GM15510 (cell line): ENCODE measurements around the gene ADORA1.

Experiments
- POLR2A ChIP-seq: IDR thresholded peaks from 3 replicates; pipeline ENCODE4 v1.6.1; 2011; ENCODE audit warnings: borderline replicate concordance; ENCODE audit not compliant: insufficient read length; ENCODE audit errors: extremely low read depth

ADORA1 gene

DNA sequence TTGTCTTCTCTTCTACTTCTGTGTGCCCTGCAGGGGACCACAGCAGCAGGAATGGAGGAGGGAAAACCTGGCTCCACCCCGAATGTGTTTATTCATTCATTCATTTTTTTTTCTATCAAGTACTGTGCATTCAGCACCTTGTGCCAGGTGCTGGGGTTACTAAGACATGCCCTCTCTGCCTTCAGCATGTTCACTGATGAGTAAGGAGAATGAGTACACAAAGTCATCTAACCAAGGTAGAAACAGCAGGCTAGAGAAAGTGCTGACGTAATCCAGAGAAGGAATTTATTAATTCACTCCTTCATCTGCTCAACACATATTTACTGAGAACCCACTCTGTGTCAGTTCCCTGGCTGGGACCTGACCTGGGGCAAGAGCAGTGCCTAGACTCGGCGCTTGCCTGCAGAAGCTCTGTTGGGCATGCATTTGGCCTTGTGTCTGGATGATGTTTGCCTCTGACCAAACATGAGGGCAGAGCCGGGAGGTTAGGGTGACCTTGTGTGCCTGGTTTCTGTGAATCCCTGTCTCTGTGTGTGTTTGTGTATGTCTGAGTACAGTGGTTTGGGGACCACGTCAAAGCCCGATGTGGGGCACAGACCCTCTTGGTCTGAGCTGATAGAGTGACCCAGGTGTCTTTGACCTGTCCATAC, 38.4 kb upstream of the ADORA1 start:
- TF ChIP-seq POLR2A, result no peak

DNA sequence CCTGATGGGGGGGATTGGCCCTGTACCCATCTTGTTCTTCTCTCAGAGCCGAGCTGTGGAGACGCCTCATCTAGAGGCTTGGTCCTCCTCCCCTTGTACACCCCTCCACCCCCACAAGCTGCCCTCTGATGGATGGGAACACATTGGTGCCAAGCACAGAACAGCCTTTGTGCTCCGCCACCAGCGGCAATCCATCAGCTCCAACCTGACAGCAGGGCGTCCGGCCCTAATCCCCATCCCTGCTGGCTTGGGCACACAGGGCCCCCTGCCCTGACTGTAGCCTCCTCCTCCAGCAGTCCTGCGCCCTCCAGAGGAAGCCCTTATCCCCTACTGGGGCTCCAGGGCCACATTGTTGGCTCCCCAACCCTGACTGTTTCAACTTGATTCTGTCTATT, 37.9 kb upstream of the ADORA1 start:
- TF ChIP-seq POLR2A, result no peak

DNA sequence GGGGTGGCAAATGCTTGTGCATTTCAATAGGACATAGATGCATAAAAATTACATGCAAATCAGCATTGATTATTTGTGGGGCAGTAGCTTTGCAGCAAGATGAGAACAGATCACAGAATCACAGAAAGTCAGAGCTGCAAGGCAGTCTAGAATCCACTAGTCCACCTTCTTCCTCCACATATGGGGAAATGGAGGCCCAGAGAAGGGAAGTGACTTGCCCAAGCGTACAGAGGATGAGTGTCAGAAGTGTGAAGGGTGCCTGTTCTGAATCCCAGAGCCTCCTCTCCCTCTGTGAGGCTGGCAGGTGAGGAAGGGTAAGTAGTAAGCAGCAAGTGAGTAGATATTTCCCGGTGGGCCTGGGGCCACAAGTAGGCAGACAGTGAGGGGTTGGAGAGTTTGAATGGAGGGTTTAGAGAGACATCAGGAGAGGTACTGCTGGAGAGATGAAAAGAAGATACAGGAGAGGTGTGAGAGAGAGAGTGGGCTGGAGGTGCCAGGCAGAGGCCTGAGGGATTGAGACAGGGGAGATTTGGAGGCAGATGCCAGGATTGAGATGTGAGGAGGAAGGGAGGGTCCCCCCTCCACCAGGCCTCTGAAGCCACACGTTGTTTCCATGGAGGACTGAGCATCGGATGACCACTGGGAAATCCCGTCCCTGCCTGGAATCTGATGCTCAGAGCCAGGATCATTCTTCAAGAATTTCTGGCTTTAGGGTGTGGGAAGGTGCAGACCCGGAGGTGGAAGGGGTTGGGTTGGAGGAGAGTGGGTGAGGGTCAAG, 36.9 kb upstream of the ADORA1 start:
- no peak for TF ChIP-seq POLR2A

DNA sequence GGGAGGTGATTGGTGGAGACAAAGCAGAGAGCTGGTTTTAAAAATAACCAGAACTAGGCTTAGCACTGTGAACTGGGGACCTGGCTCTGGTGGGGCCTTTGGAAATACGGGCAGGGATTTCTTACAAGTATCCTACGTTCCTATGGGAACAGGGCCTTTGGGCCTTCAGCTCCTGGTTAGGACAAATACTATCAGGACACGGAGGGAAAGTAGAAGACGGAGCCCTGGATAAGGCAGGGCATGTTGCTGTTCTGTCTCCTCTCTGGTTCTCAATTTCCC, 36.4 kb upstream of the ADORA1 start:
- TF ChIP-seq POLR2A, result no peak

DNA sequence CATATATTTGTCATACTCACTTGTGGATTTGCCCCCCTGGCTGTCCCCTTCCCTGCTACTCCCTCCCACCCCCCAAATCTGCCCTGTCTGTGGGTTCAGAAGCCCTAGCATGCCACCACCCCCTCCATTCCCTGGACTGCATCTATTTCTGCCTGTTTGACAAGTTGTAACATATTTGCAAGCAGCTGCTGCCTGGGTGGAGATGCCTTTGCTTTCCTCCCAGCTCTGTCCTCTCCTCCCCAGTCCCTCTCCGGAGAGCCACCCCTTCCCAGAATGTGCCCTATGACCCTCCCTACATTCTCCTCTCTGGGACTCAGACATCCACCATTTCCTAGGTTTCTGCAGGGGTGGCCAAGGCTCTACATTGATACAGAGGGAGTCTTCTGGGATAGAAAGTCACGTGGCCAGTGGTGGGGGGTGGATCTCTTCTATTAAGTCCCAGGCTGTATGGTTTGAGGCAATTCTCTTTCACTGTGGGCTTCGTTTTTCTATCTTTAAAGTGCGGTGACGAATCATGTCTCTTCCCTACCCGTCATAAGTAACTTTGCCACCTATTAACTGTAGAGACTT, 35.7 kb upstream of the ADORA1 start:
- TF ChIP-seq POLR2A, result no peak

DNA sequence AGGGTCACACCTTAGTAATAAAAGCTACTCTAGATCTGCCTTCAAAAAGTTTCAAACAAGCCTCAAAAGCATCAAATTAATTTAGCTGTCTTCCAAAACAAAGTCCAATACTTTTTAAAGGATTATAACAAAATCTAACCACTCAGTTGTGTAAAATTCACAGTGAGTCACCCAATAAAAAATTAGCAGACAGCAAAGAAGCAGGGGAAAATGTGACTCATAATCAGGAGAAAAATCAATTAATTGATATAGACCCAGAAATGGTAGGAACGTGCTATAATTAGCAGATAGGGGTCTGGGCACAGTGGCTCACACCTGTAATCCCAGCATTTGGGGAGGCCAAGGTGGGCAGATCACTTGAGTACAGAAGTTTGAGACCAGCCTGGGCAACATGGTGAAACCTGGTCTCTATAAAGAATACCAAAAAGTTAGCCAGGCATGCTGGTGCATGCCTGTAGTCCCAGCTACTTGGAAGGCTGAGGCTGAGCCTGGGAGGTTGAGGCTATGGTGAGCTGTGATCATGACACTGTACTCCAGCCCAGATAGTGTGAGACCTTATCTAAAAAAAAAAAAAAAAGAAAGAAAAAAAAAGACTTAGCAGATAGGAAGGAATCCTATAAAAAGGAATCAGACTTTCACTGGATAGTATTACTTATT, 33.6 kb upstream of the ADORA1 start:
- no peak for TF ChIP-seq POLR2A

DNA sequence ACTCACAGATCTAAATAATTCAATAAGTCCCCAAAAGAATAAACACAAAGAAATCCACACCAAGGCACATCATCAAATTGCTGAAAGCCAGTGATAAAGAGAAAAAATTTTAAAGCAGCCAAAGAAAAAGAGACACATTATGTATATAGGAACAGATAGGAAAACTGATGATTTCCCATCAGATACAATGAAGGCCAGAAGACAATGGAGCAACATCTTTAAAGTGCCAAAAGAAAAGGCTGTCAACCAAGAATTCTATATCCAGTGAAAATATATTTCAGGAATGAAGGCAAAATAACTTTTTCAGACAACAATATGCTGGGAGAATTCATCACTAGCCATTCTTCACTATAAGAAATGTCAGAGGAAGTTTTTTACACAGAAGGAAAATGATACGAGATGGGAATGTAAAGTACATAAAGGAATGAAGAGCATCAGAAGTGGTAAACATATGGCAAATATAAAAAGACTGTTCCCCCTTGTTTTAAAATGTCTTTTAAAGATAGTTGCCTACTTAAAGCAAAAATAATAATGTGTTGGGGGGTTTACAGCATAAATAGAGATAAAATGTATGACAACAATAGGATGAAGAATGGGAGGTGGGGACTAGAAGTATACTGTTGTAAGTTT, 32.4 kb upstream of the ADORA1 start:
- TF ChIP-seq POLR2A, result no peak

DNA sequence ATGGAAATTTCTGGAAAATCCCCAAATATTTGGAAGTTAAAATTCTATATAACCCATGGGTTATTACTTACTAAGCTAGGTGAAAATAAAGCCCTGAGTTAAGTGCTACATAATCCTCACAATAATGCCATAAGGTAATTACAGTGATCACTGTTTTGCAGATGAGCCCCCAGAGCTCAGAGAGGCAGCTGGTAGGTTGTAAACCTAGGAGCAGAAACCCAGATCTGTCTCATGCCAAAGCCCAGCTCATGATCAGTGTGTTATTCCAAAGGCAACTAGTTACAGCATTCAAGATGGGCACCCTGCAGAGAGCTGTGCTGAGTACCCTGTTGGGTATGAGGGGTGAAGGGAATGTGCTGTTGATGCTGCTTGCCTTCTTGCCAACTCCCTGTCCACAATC, 31.0 kb upstream of the ADORA1 start:
- TF ChIP-seq POLR2A, result no peak

DNA sequence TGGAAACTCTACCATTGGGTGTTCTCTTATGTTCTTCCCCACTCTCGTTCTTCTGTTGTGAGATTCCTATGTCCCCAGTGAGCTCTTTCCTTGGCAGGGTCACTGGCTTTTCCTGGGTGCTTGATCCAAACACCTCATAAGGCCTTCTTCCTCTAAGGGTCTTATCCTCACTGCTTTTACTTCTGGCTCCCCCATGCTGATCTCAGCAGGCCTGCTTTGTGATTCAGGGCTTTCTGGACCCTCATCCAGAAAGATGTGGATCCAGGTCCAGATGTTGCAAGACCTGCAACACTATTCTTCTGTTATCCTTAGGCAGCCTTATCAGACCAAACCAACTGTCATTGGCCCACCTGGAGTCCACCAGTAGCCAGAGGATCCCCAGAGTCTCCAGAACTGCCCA, 30.5 kb upstream of the ADORA1 start:
- TF ChIP-seq POLR2A, result no peak

DNA sequence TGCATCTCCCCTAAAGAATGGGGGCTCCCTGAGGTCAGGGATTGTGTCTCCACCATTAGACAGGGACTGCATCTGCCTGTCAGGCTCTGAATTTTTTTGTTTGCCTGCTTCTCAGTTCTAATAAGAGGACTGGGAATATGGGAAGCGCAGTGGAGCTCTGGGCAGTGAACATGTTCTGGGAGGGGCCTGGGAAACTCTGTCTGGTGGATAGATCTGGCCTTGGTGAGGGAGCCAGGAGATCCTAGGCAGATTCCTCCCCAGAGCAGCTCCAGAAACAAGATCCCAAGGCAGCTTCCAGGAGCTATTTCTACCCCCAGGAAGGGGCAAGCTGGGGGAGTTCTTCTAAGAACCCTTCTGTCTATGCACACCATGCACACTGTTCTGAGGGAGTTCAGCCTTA, 29.1 kb upstream of the ADORA1 start:
- TF ChIP-seq POLR2A, result no peak

DNA sequence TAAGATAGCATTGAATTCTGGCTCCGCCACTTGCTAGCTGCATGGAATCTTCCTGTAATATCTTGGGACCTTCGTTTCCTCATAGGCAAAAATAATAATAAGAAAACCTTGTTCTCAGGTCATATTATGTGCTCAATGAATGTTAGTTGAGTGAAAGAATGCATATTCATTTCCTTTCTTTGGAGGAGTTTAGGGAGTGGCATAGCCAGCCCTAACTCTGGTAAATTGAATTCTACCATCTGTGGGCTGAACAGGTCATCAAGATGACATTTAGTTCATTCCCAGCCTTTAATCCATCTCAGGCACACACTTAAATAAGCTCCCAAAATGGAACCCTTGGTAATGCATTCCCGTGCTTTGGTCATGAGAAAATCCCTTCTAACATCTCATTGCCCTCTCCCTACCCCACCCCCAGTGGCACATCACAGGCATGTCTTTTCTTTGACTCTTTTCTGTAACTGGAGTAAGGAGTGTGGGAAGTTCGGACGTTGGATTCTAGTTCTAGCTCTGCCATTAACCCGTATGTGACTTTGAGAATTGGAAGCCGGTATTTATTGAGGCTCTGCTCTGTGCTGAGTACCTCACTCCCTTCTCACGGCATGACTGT, 28.5 kb upstream of the ADORA1 start:
- no peak for TF ChIP-seq POLR2A

DNA sequence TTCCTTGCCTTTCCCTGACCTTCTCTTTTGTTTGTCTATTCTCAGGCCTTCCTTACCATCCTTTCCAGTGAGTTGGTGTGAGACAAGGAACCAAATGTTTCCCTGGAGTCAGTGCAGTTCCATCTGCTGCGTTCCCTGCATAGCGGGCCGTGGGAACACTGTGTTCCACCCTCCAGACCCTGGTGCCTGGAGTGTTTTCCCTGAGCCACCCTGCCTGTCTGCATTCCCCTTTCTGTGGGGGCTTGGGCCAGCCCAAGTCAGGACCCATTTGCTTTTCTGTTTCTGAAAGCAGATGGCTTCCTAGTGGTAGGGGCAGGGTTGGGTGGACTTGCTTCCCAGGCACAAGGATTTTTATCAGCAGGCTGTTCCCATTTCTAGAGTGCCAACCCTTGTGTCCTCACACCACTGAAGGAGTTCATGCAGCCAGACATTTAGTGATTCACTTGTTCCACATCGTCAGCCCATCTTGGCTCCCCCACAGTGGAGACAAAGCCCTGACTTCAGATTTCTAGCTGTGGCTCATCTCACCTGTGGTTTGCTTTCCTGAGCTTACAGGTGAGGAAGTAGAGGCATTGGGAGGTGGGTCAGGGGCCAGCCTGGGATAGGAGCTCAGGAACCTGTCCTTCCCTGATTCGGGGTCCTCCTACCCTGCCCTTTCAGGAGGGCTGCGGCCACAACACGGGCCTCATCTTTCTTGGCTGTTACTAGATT, 27.6 kb upstream of the ADORA1 start:
- no peak for TF ChIP-seq POLR2A

DNA sequence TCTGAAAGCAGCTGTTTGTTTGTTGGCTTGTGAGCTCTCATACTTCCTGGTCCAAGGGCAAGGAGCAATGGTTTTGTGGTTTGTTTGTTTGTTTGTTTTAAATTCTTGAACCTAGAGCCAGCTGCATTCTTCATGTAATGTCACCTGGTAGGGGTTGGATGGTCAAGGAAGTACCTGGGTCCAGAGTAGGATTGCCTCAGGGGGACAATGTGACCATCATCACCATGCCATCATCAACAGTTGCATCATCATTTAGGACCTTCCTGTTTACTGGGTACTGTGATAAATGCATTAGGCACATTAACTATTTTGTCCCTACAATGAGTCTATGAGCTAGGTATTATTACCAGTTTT, 27.0 kb upstream of the ADORA1 start:
- TF ChIP-seq POLR2A, result no peak
